Measurements from ENCODE around the gene SSH3.
A peak's percentile ranks its signal among the peaks of the same experiment; 100 is the strongest.
"Not testable (repeated sequence)": the region's sequence is repeated elsewhere in the genome, so short reads cannot be mapped to it uniquely, and the experiment has no call there.

SSH3 gene

GRCh38 chr11:67312187-67313021, 9.1 kb downstream of the SSH3 start:
- no peak for DNase-seq (ENCODE audit: low spot score)

- DNase-seq (ENCODE audit: low spot score): no peak
Measured at GRCh38 chr11:67313125-67313890, 10.0 kb downstream of the SSH3 start.

GRCh38 chr11:67314218-67314617, 10.9 kb downstream of the SSH3 start:
- DNase-seq (ENCODE audit: low spot score): no peak

- DNase-seq (ENCODE audit: low spot score): no peak
Measured at GRCh38 chr11:67315325-67315909, 12.1 kb downstream of the SSH3 start.

- DNase-seq (ENCODE audit: low spot score): no peak
Measured at GRCh38 chr11:67316882-67317204, 13.5 kb downstream of the SSH3 start.

- DNase-seq (ENCODE audit: low spot score): peak; percentile 96
Measured at GRCh38 chr11:67317205-67317887, 14.0 kb downstream of the SSH3 start.

- DNase-seq (ENCODE audit: low spot score): no peak
Measured at GRCh38 chr11:67317888-67318555, 14.7 kb downstream of the SSH3 start.

- DNase-seq (ENCODE audit: low spot score): not testable (repeated sequence)
Measured at GRCh38 chr11:67318876-67319275, 15.5 kb downstream of the SSH3 start.

- DNase-seq (ENCODE audit: low spot score): no peak
Measured at GRCh38 chr11:67320011-67320410, 16.7 kb downstream of the SSH3 start.

- DNase-seq (ENCODE audit: low spot score): no peak
Measured at GRCh38 chr11:67320691-67321090, 17.4 kb downstream of the SSH3 start.

- DNase-seq (ENCODE audit: low spot score): no peak
Measured at GRCh38 chr11:67321313-67321871, 18.1 kb downstream of the SSH3 start.

- DNase-seq (ENCODE audit: low spot score): no peak
Measured at GRCh38 chr11:67322049-67322448, 18.7 kb downstream of the SSH3 start.

GRCh38 chr11:67323526-67323925, 20.2 kb downstream of the SSH3 start:
- no peak for DNase-seq (ENCODE audit: low spot score)

- no peak for DNase-seq (ENCODE audit: low spot score)
Measured at GRCh38 chr11:67332081-67332691, 28.9 kb downstream of the SSH3 start.

- no peak for DNase-seq (ENCODE audit: low spot score)
Measured at GRCh38 chr11:67337257-67337656, 33.9 kb downstream of the SSH3 start.

GRCh38 chr11:67344264-67344663, 40.9 kb downstream of the SSH3 start:
- DNase-seq (ENCODE audit: low spot score): no peak

- DNase-seq (ENCODE audit: low spot score): no peak
Measured at GRCh38 chr11:67345247-67345919, 42.1 kb downstream of the SSH3 start.

- DNase-seq (ENCODE audit: low spot score): peak; percentile 24
Measured at GRCh38 chr11:67345920-67346819, 42.8 kb downstream of the SSH3 start.

GRCh38 chr11:67347964-67348749, 44.8 kb downstream of the SSH3 start:
- DNase-seq (ENCODE audit: low spot score): peak; percentile 33

Measured in Ammon's horn (tissue), 1 donor.